Loucy (cell line): ENCODE data around the gene UBA7.
"Not testable (repeated sequence)": the region's sequence is repeated elsewhere in the genome, so short reads cannot be mapped to it uniquely, and the experiment has no call there.

Experiments
- H2AFZ ChIP-seq: fragments of 200-600 bp; sonication (generic); 2 replicates; pipeline ENCODE4 v1.6.0; 2016; ENCODE audit warnings: antibody characterized with exemption, mild to moderate bottlenecking, low read length, moderate library complexity
- H3F3A ChIP-seq: fragments of 200-600 bp; 2 replicates; pipeline ENCODE4 v1.6.0; 2016; ENCODE audit warnings: antibody characterized with exemption, low read depth, mild to moderate bottlenecking
- H3K27me3 ChIP-seq: fragments of 200-600 bp; sonication (generic); 2 replicates; pipeline ENCODE4 v1.6.1; 2014; ENCODE audit warnings: low read length, mild to moderate bottlenecking; ENCODE audit not compliant: insufficient read depth, poor library complexity, severe bottlenecking
- H3K36me3 ChIP-seq: fragments of 200-600 bp; sonication (generic); 2 replicates; pipeline ENCODE4 v1.6.1; 2016; ENCODE audit warnings: low read length; ENCODE audit not compliant: insufficient read depth
- H3K4me1 ChIP-seq: fragments of 200-600 bp; sonication (generic); 2 replicates; pipeline ENCODE4 v1.5.1; 2014; ENCODE audit warnings: low read length, mild to moderate bottlenecking; ENCODE audit not compliant: insufficient read depth, poor library complexity, severe bottlenecking
- H3K4me2 ChIP-seq: fragments of 200-600 bp; sonication (generic); 2 replicates; pipeline ENCODE4 v1.6.0; 2014; ENCODE audit warnings: antibody characterized with exemption, low read length, low read depth, mild to moderate bottlenecking; ENCODE audit not compliant: poor library complexity, severe bottlenecking
- H3K4me3 ChIP-seq: fragments of 200-600 bp; sonication (generic); 2 replicates; pipeline ENCODE4 v1.5.1; 2014; ENCODE audit warnings: low read length, mild to moderate bottlenecking, mixed read lengths; ENCODE audit not compliant: poor library complexity, severe bottlenecking
- H3K79me2 ChIP-seq: fragments of 200-600 bp; sonication (generic); 2 replicates; pipeline ENCODE4 v1.6.1; 2014; ENCODE audit warnings: low read length; ENCODE audit not compliant: insufficient read depth
- H3K9ac ChIP-seq: fragments of 200-600 bp; sonication (generic); 2 replicates; pipeline ENCODE4 v1.6.0; 2014; ENCODE audit warnings: mild to moderate bottlenecking, low read depth, low read length, moderate library complexity; ENCODE audit not compliant: poor library complexity, severe bottlenecking
- H3K9me2 ChIP-seq: fragments of 200-600 bp; sonication (generic); replicated peaks from 2 replicates; pipeline ENCODE4 v1.6.1; 2016; ENCODE audit warnings: low read depth, low read length, mixed read lengths
- H3K9me3 ChIP-seq: fragments of 200-600 bp; sonication (generic); 2 replicates; pipeline ENCODE4 v1.6.1; 2014; ENCODE audit warnings: mild to moderate bottlenecking, antibody characterized with exemption, low read length, low read depth; ENCODE audit not compliant: insufficient read depth
- H4K20me1 ChIP-seq: fragments of 200-600 bp; sonication (generic); 2 replicates; pipeline ENCODE4 v1.6.0; 2014; ENCODE audit warnings: antibody characterized with exemption, low read length, mild to moderate bottlenecking; ENCODE audit not compliant: insufficient read depth, poor library complexity, severe bottlenecking
- EZH2phosphoT487 ChIP-seq: fragments of 200-600 bp; IDR thresholded peaks from 2 replicates; pipeline ENCODE4 v1.6.1; 2018; ENCODE audit warnings: antibody characterized with exemption, mild to moderate bottlenecking, moderate library complexity, borderline replicate concordance
- TF ChIP-seq, protein P1 (sequence below): fragments of 200-600 bp; sonication (generic); conservative IDR thresholded peaks from 2 replicates; pipeline ENCODE4 v1.5.1; 2014; ENCODE audit warnings: mild to moderate bottlenecking, antibody characterized with exemption, low read length

Gene UBA7

DNA sequence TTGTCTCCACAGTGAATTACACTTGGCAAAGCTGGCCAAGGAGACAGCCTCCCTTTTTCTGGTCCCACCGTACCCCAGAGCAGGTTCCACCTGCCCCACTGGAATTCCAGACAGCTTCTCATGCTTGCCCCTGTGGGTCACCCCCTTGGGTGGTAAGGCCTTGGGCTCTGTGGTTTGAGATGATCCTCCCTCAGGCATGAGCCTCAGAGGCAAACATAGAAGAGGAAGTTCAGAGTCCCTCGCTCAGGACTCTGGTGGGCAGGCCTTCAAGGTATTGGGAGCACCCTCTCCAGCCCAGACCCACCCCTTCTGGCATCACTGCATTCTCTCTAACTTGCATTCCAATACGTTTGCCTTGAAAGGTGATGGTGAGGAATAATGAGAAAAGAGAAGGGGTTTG is 17.6 kb upstream of the UBA7 start:
- no peaks in the 10 kb centered on the region for H3K4me1 ChIP-seq
- H3K36me3 ChIP-seq, result peaks cover 40% of the 10 kb centered on the region; the same call in 1 of the 2 replicates
- H3K4me3 ChIP-seq, result no peak overlapping the region
- no peaks in the 10 kb centered on the region for H3K79me2 ChIP-seq
- no peaks in the 10 kb centered on the region for H3K9me3 ChIP-seq
- TF ChIP-seq EZH2phosphoT487, result no peak
- TF ChIP-seq, protein P1, sequence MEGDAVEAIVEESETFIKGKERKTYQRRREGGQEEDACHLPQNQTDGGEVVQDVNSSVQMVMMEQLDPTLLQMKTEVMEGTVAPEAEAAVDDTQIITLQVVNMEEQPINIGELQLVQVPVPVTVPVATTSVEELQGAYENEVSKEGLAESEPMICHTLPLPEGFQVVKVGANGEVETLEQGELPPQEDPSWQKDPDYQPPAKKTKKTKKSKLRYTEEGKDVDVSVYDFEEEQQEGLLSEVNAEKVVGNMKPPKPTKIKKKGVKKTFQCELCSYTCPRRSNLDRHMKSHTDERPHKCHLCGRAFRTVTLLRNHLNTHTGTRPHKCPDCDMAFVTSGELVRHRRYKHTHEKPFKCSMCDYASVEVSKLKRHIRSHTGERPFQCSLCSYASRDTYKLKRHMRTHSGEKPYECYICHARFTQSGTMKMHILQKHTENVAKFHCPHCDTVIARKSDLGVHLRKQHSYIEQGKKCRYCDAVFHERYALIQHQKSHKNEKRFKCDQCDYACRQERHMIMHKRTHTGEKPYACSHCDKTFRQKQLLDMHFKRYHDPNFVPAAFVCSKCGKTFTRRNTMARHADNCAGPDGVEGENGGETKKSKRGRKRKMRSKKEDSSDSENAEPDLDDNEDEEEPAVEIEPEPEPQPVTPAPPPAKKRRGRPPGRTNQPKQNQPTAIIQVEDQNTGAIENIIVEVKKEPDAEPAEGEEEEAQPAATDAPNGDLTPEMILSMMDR, result no peak
- no peak overlapping the region for H3K4me2 ChIP-seq
- no peaks in the 10 kb centered on the region for H4K20me1 ChIP-seq
- no peak overlapping the region for H3K9ac ChIP-seq
- no peak overlapping the region for H2AFZ ChIP-seq
- no peaks in the 10 kb centered on the region for H3K27me3 ChIP-seq
- H3K9me2 ChIP-seq, result no peaks in the 10 kb centered on the region
- H3F3A ChIP-seq, result no peaks in the 10 kb centered on the region

DNA sequence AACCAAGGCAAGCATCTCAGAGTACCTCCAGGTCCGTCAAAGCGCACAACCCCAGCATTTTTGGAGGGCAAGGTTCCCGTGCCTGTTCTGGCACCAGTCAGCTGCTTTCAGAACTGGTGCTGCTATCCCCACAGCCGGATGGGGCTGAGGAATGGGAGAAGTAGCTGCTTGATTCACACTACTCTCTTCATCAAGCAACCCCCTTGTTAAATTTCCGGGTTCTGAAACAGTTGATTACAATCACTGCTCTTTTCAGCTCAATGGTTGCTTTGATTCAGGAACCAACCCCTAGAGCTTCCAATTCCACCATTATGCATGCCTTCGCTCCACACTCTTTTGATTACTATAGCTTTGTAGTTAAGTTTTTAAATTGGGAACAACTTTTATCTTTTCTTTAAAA is 12.3 kb upstream of the UBA7 start:
- H3K9ac ChIP-seq, result no peak overlapping the region
- no peaks in the 10 kb centered on the region for H3K4me1 ChIP-seq
- no peak for TF ChIP-seq EZH2phosphoT487
- TF ChIP-seq, protein P1, result no peak
- no peaks in the 10 kb centered on the region for H3K9me2 ChIP-seq
- no peak overlapping the region for H3K4me3 ChIP-seq
- H3K79me2 ChIP-seq, result no peaks in the 10 kb centered on the region
- no peak overlapping the region for H3K4me2 ChIP-seq
- no peaks in the 10 kb centered on the region for H3K27me3 ChIP-seq
- no peaks in the 10 kb centered on the region for H3F3A ChIP-seq
- peaks cover 29% of the 10 kb centered on the region; the same call in 1 of the 2 replicates for H3K36me3 ChIP-seq
- no peaks in the 10 kb centered on the region for H3K9me3 ChIP-seq
- no peaks in the 10 kb centered on the region for H4K20me1 ChIP-seq
- no peak overlapping the region for H2AFZ ChIP-seq

DNA sequence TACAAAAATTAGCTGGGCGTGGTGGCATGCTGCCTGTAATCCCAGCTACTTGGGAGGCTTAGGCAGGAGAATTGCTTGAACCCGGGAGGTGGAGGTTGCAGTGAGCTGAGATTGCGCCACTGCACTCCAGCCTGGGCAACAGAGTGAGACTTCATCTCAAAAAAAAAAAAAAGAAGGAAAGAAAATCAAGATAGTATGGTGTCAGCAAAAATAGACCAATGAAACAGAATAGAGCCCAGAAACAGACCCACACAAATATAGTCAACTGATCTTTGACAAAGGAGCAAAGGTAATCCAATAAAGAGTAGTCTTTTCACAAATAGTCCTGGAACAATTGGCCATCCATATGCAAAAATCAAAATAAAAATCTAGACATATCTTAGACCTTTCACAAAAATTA is 9.4 kb upstream of the UBA7 start:
- H3K27me3 ChIP-seq, H3K9me2 ChIP-seq, H3K36me3 ChIP-seq, H3K9ac ChIP-seq, H3F3A ChIP-seq, H4K20me1 ChIP-seq, H3K4me2 ChIP-seq, H3K4me1 ChIP-seq, H3K4me3 ChIP-seq, H2AFZ ChIP-seq, H3K79me2 ChIP-seq, H3K9me3 ChIP-seq: not testable (repeated sequence)

DNA sequence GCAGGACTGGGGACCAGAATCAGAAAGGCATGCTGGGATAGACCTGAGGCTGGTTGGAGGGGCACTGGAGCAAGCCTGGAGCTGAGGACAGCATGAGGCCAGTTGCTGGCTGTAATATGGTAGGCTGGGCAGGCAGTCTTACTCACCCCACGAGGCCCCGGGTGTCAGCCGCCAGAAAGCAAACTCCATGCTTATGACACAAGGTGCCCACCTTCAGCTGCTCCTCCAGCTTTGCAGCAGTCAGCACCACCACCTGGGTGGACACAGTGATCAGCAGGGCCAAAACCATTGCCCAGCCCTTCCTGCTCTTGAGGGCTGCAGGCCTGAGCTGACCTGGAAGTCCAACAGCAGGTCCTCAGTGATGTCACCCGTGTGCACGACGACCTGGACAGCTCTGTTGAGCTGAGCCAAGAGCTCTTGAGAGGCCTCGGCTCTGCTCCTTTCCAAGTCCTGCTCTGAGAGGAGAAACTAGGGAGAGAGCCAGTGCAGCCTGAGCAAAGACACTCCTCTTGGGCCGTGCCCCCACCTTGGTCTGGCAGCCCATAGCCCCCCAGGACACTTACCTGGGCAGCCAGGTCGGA is 747 bp downstream of the UBA7 start:
- no peaks in the 10 kb centered on the region for H3K36me3 ChIP-seq
- H3K4me2 ChIP-seq, result peak overlapping the region; percentile 95
- H2AFZ ChIP-seq, result no peak overlapping the region
- no peaks in the 10 kb centered on the region for H3K27me3 ChIP-seq
- H3K9me3 ChIP-seq, result no peaks in the 10 kb centered on the region
- H3K9me2 ChIP-seq, result no peaks in the 10 kb centered on the region
- TF ChIP-seq, protein P1, result no peak
- TF ChIP-seq EZH2phosphoT487, result no peak
- H3F3A ChIP-seq, result no peaks in the 10 kb centered on the region
- H3K9ac ChIP-seq, result peak overlapping the region; percentile 89
- H3K79me2 ChIP-seq, result peaks cover 38% of the 10 kb centered on the region
- H4K20me1 ChIP-seq, result no peaks in the 10 kb centered on the region
- H3K4me1 ChIP-seq, result peaks cover 67% of the 10 kb centered on the region
- H3K4me3 ChIP-seq, result peak overlapping the region; percentile 79
